ENCODE measurements around the gene EXD1.
"Not testable (repeated sequence)": the region's sequence is repeated elsewhere in the genome, so short reads cannot be mapped to it uniquely, and the experiment has no call there.

The EXD1 gene

DNA sequence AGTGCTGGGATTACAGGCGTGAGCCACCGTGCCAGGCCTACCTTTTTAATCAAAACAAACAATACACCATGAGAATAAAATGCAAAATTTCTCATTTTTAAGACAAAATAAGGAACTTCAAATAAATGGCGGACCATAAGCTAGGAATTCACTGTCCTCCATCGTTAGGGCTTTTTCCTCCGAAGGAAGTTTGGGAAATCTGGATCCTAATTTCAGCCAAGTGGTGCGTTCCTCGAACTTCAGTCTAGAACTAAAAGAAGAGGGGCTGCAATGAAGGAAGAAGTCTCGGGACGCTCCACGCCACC, 260 bp downstream of the EXD1 start:
- no peak for DNase-seq

DNA sequence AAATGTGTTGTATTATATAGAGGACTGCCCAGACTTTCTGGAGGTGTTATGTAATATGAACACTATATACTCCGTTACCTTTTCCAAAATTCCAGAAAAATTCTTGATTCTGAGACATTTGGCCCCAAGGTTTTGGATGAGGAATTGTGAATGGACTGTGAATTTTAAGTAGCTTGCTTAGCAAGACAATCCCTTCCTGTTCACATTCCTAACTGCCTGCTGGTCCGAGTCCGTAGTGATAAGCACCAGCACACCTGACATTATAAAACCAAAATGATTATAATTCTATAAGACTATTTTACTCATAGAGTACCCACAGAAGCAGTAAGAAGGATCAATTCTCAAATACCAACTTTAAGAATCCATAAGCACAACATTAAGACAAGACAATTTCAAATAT, 11.2 kb downstream of the EXD1 start:
- DNase-seq, result no peak

DNA sequence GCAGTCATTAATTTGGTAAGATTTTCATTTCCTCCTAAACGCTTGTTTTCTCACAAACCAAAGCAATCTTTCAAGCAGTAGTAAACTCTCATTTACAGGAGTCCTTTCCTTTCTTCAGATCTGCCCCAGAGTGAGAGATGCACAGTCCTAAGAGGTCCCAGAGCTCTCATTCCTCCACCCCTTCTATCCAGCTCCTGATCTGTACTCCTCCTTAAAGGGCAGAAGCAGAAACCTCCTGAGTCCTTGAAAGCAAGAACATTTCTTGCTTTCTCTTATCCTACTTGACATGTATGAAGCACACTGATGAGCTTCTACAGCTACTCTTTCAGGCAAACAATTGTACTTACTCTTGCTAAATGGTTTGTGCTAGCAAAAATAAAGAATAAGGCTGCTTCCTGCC, 11.7 kb downstream of the EXD1 start:
- no peak for DNase-seq

DNA sequence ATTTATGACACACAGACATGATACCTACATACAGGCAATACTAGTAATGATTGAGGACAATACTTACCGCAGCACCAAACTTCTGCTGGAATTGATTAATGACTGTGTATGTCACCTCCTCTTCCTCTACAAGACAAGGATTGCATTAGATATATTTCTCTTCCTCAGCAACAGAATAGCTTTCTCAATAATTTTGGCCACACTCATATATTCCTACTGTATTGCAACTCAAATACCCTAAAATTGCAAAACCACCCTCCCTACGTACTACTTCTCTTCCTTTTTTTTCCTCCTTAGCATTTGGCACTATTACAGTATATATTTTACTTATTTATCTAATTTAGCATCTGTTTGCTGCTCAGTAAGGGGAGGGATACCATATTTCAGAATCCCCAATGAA, 14.8 kb downstream of the EXD1 start:
- peak; percentile 97 for DNase-seq

DNA sequence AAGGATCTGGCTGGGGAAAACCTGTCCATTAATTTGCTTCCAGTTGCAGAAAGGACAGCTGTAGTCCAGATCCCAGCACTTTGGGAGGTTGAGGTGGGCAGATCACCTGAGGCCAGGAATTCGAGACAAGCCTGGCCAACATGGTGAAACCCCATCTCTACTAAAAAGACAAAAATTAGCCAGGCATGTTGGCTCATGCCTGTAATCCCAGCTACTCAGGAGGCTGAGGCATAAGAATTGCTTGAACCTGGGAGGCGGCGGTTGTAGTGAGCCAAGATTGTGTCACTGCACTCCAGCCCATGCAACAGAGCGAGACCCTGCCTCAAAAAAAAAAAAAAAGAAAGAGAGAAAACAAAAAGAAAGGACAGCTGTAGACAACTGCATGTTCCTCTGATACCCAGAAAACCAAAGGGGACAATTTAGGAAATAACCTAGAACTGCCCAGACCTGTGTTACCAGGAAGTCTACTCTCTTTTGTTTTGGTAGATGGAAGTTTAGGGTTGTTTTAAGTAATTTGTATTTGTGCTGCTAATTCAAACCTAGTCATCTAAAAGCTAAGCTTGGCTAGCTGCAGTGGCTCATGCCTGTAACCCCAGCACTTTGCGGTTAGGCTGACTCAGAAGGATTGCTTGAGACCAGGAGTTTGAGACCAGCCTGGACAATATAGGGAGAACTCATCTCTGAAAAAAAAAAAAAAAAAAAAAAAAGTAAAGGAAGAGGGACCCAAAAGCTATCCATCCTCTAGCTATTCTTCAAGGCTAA, 22.7 kb downstream of the EXD1 start:
- DNase-seq, result no peak

DNA sequence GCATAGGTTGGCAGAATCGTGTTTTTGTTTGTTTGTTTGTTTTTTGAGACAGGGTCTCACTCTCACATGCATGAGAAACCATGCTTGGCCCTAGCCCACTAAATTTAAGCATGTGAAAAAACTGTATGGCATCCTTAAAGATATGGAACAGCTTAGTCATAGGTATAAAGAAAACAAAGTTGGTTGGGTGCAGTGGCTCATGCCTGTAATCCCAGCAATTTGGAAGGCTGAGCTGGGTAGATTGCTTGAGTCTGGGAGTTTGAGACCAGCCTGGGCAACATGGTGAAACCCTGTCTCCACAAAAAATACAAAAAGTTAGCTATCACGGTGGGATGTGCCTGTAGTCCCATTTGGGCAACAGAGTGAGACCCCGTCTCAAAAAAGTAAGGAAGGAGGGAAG, 25.2 kb downstream of the EXD1 start:
- no peak for DNase-seq

DNA sequence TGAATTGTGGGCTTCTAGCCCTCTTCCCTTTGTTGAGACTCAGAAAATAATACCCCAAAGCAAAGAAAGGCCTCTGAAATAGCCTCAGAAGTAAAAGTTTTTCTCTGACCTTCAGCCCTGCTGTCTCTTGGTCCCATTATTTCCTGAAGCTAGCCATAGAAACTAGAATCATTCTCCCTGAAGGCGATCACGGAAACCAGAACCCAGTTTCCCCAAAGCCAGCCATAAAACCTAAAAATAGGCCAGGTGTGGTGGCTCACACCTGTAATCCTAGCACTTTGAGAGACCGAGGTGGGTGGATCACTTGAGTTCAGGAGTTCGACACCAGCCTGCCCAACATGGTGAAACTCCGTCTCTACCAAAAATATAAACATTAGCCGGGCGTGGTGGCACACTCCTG, 27.2 kb downstream of the EXD1 start:
- no peak for DNase-seq

DNA sequence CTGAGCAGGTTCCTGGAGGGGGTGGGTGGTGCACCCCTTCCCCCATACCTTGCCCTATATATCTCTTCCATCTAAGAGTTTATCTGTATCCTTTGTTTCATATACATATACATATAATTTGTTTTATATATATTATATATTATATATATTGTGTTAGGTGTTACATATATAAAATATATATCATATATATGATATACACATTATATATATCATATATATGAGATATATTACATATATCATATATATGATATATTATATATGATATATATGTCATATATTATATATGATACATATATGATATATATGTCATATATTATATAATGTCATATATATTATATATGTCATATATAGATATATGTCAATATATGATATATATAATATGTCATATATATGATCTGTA, 31.1 kb downstream of the EXD1 start:
- no peak for DNase-seq

DNA sequence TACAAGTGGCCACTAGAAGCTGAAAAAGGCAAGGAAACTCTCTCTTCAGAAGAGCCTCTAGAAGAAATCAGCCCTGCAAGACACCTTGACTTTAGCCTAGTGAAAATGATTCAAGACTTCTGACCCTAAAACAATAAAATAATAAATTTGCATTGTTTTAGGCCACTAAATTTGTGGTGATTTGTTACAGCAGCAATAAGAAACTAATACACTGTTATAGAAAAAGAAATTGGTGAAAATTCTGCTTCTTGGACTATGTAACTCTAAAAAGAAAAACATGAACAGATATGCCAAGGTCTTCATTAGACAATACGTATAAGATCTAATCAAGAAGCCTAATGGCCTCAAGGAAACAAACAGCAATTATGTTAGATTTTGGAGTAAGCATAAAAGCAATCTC, 36.1 kb downstream of the EXD1 start:
- DNase-seq, result no peak

DNA sequence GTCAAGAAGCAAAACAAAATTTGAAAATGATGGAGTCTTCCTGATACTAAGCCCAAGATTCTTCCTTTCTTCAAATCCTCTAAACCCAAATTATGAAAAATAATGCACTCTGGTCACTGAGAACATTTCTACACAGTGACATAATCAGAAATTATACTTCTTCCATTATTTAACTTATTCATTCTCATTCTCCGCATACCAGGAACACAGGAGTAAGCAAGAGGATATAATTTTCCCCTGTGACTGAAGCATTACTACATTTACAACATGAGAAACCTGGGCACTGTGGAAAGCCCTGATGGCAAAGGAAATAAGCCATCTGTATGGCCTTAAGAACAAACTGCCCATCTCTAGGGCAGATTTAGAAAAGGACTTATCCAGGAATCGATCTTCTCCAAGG, 47.0 kb downstream of the EXD1 start:
- DNase-seq, result no peak

DNA sequence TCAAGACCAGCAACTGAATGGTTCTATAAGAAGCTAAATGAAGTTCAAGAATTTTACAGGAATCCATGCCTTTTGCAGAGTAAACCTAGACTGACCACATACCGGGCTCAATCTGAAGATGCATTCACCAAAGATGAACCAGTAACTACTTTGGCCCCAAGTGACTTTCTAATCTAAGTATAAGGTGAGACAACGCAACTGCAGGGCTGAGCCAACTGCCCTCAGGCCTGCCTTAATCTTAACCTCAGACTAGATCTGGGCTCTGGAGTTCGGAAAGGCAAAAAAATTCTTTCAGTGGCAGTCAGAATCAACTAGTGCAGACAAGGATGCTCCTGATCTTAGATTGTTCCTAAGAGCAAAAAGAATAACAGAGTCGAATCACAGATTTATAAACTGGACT, 48.3 kb downstream of the EXD1 start:
- DNase-seq, result no peak

DNA sequence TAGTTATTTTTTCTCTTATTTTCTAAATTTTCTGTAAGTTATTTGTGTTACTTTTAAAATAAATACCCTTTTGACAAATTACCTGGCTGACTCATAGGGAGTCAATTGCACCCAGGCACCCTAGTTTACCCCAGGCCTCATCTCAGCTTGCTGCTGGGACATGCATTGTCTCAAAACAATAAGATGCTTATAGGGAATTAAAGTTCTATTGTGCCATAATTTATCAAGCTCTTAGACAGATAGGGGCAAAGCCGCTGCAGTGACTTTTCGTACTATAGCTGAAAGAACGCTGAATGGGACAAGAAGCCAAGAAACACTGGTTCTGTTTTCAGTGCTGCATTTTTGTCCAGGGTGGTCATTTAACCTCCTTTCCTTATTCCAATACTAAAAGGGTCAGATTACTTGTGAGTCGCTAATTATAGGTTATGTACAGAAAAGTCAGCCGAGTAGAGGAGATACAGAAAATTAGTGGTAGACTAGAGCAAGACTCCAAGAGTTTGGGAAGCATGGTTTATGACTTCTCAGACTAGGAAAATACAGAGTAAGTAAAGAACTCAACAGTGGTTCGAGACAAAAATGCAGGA, 50.3 kb downstream of the EXD1 start:
- DNase-seq, result no peak

DNA sequence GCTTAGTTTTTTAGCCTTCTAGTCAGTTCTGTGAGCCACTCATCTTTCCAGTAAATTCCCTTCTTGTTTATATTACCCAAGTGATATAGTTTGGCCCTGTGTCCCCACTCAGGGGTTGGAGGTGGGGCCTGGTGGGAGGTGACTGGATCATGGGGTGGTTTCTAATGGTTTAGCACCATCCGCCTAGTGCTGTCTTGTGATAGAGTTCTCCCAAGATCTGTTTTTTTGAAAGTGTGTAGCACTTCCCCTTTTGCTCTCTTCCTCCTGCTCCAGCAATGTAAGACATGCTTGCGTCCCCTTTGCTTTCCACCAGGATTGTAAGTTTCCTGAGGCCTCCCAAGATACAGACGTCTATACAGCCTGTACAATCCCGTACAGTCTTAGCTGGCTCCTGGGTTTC, 60.8 kb downstream of the EXD1 start:
- peak in 1 of 2 experiments; percentile 14 for DNase-seq

DNA sequence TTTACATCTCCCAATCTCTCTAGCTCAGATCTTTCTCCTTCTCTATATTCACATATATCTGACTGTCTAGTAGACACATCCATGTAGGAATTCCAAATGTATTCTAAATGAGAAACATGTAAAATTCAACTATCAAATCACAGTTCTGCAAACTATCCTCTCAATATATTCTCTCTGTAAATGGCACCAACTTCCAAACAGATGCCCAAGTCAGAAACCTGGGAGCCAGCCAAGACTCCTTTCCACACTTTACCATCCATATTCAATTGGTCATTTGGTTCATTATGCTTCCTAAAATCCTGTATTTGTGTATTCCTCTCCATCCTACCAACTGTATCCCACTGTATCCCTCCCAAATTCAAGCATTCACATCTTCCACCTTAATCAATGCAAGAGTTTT, 61.5 kb downstream of the EXD1 start:
- no peak for DNase-seq

DNA sequence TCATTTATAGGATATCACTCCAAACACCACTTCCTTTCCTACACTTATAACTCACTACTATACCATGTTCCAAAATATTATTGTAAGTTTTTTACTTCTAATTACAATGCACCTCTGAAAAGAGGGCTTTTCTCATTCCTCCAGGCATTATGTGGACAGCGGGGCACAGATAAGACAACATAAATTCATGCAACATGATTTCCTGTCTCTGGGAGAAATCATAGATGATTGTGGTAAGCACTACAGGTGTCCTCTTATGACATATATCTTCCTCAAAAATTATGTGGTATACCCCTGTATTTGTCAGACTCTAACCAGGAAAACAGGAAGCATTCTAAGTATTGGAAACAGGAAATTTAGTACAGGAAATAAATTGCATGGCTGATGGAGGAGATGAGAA, 68.8 kb downstream of the EXD1 start:
- no peak for DNase-seq

DNA sequence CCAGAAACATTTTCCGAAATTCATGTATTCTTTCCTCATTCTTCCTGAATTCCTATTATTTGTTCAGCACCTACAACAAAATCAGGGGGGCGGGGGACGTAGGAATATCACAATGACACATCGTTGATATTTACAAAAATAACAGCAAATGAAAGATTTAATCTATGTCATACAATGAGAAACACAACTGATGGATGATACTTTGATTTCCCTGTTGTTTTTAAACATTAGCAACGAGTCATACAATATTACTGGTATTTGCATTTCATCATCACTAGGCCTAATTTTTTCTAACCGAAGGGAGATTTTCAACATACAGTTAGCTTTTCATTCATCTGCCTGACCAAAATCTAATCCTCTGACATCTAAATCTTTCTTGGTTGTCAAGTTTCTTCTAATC, 69.2 kb downstream of the EXD1 start:
- no peak for DNase-seq

DNA sequence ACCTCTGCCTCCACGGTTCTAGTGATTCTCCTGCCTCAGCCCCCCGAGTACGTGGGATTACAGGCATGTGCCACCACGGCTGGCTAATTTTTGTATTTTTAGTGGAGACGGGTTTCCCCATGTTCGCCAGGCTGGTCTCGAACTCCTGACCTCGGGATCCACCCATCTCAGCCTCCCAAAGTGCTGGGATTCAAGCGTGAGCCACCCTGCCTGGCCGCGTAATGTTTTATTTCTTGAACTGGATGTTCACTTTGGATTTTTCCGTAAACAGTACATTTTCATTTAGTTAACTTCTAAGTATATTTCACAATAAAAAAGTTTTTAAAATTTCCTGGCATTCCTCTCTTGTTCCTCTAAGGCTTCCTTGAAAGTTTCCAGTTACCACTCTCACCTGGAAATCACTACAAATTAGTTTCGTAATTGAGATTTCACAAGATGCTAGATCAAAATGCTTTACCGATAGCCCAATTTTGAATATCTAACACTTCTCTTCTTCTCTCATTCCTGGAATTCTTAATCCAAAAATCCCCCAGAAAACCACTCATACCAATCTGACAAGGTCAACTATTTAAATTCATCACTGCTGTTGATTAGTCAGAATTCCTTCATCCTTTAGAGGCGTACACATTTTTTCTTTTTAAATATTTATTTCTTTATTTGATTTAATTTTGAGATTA, 69.8 kb downstream of the EXD1 start:
- DNase-seq, result no peak

DNA sequence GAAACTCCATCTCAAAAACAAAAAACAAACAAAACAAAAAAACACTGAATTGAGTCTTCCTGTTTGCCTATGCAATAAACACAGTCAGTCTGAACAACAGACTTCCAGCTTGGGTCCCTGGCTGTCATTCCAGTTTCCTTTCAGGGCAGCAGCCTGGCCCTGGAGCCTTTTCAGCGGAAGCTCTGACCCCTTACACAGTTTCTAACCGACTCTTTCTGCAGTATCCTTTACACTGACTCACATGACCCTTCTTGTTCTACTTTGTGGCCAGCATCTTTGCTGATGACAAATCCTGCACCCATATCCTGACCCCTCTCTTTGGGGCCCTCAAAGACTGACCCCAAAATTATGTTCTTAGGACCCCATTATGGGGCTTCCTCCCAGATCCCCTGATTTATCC, 76.1 kb downstream of the EXD1 start:
- no peak for DNase-seq

DNA sequence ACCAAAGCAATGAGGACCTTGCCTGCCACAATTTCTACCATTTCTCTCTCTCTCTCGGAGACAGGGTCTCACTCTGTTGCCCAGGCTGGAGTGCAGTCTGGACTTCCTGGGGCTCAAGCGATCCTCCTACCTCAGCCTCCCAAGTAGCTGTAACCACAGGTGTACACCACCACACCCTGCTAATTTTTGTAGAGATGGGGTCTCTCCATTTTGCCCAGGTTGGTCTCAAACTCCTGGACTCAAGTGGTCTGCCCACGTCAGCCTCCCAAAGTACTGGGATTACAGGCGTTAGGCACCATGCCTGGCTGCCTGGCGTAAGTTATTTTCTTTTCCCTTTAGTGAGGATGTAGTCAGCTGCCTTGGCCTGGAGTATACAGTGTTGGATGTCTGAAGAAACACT, 76.8 kb downstream of the EXD1 start:
- no peak for DNase-seq

DNA sequence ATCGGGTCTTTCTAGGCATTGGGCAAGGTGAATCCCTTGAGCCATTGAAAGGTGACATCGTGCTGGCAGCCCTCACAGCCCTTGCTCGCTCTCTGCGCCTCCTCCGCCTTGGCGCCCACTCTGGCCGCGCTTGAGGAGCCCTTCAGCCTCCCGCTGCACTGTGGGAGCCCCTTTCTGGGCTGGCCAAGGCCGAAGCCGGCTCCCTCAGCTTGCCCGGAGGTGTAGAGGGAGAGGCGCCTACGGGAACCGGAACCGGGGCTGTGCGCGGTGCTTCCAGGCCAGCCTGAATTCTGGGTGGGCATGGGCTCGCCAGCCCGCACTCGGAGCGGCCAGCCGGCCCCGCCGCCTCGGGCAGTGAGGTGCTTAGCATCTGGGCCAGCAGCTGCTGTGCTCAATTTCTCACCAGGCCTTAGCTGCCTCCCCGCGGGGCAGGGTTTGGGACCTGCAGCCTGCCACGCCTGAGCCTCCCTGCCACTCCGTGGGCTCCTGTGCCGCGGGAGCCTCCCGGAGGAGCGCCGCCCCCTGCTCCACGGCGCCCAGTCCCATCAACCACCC, 79.0 kb downstream of the EXD1 start:
- DNase-seq, result no peak

DNA sequence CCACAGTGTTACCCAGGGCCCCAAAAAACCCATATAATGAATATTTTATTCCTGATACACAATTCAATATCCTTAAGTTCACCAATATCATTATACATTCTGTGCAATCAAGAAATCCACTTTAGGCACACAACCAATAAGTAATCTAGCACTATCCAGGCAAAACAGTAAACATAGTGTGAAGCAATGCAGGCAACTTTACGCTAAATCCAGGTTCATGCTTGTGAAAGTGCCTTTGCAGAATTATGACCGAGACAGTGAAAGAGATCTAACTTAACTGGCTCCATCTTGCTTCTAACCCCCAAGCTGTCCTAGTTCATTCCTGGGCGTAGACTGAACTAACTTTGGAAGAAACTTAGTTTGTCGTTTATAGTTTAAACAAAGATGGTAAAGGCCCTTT, 80.3 kb downstream of the EXD1 start:
- no peak for DNase-seq

DNA sequence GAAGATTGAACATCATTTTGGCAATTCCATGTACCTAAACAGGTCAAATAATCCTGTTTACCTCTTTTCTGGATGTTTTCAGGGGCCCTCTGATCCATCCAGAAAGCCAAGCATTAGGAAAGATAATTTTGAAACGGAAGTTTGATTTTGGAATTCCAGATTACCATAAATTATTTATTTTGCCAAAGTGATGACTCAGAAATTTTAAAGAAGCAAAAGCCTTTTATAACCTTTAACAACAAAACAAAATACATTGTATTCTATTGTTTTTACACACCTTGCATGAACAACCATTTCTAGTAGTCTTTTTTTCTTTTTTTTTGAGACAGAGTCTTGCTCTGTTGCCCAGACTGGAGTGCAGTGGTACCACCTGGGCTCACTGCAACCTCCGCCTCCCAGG, 82.5 kb downstream of the EXD1 start:
- DNase-seq, result no peak

DNA sequence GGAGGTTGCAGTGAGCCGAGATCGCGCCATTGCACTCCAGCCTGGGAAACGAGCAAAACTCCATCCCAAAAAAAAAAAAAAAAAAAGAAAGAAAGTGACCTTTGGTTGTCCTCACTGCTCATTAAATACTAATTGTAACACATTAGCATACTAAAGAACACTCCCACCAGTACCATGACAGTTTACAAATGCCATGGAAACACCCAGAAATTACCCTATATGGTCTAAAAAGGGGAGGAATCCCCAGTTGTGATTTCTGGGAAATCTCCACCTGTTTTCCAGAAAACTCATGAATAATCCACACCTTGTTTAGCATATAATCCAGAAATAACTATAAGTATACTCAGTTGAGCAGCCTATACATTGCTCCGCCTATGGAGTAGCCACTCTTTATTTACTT, 90.9 kb downstream of the EXD1 start:
- no peak for DNase-seq

DNA sequence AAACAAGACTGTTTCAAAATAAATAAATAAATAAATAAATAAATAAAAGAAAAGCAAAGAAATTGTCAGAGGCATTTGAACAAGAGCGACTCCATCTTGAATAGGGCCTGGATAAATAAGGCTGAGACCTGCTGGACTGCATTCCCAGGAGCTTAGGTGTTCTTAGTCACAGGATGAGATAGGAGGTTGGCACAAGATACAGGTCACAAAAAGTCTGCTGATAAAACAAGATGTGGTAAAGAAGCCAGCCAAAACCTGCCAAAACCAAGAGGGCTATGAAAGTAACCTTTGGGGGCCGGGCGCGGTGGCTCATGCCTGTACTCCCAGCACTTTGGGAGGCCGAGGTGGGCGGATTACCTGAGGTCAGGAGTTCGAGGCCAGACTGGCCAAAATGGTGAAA, 91.4 kb downstream of the EXD1 start:
- not testable (repeated sequence) for DNase-seq

DNA sequence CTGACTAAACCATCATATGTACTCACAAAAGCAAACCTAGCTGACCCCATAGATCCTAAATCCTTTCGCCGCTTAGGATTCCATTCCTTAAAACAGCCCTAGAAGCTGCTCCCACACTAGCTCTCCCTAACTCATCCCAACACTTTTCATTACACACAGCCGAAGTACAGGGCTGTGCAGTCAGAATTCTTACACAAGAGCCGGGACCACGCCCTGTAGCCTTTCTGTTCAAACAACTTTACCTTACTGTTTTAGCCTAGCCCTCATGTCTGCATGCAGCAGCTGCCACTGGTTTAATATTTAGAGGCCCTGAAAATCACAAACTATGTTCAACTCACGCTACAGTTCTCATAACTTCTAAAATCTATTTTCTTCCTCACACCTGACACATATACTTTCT, 95.0 kb downstream of the EXD1 start:
- DNase-seq, result not testable (repeated sequence)
